Neural cell (in vitro differentiated cells): Measurements from ENCODE around the gene HEXIM2. TPM values are rescaled to one million over a fixed set of nuclear protein-coding genes. Genes with fewer than 3 reads are reported as not detected.
"Not testable (repeated sequence)": the region's sequence is repeated elsewhere in the genome, so short reads cannot be mapped to it uniquely, and the experiment has no call there.

Experiments
- H2AFZ ChIP-seq: fragments of 200-600, 300-800 bp; sonication (generic), shearing (Covaris generic); 2 replicates; pipeline ENCODE4 v1.6.0; 2014; ENCODE audit warnings: low read depth, mild to moderate bottlenecking, antibody characterized with exemption, low read length, moderate library complexity
- H3F3A ChIP-seq: fragments of 200-600 bp; shearing (Covaris generic); 2 replicates; pipeline ENCODE4 v1.6.1; 2016; ENCODE audit warnings: mild to moderate bottlenecking, moderate library complexity, mixed read lengths, antibody characterized with exemption, low read length; ENCODE audit not compliant: insufficient read depth, poor library complexity, severe bottlenecking
- H3K27ac ChIP-seq: fragments of 200-600, 300-800 bp; sonication (generic), shearing (Covaris generic); 2 replicates; pipeline ENCODE4 v1.5.1; 2014; ENCODE audit warnings: mild to moderate bottlenecking, low read length, moderate library complexity
- H3K27me3 ChIP-seq: fragments of 300-800, 200-600 bp; sonication (generic), shearing (Covaris generic); 2 replicates; pipeline ENCODE4 v1.6.0; 2014; ENCODE audit warnings: mild to moderate bottlenecking, low read depth, low read length, moderate library complexity; ENCODE audit not compliant: insufficient read depth
- H3K36me3 ChIP-seq: fragments of 300-800, 200-600 bp; sonication (generic), shearing (Covaris generic); 2 replicates; pipeline ENCODE4 v1.5.1; 2014; ENCODE audit warnings: mild to moderate bottlenecking, antibody characterized with exemption, low read length, moderate library complexity; ENCODE audit not compliant: insufficient read depth
- H3K4me2 ChIP-seq: fragments of 300-800, 200-600 bp; sonication (generic), shearing (Covaris generic); 2 replicates; pipeline ENCODE4 v1.6.0; 2014; ENCODE audit warnings: mild to moderate bottlenecking, low read length
- H3K4me3 ChIP-seq: fragments of 300-800, 200-600 bp; sonication (generic), shearing (Covaris generic); 2 replicates; pipeline ENCODE4 v1.5.1; 2014; ENCODE audit warnings: mild to moderate bottlenecking, low read length, moderate library complexity
- H3K79me2 ChIP-seq: fragments of 200-600 bp; shearing (Covaris generic); replicated peaks from 2 replicates; pipeline ENCODE4 v1.6.0; 2014; ENCODE audit warnings: mild to moderate bottlenecking, low read length, moderate library complexity; ENCODE audit not compliant: insufficient read depth
- H3K9ac ChIP-seq: fragments of 300-800, 200-600 bp; sonication (generic), shearing (Covaris generic); 2 replicates; pipeline ENCODE4 v1.6.1; 2016; ENCODE audit warnings: mild to moderate bottlenecking, low read length, mixed read lengths
- H3K9me2 ChIP-seq: fragments of 200-600 bp; shearing (Covaris generic); 2 replicates; pipeline ENCODE4 v1.6.1; 2016; ENCODE audit warnings: mild to moderate bottlenecking, low read length, mixed read lengths; ENCODE audit not compliant: insufficient read depth
- H3K9me3 ChIP-seq: fragments of 200-600, 300-800 bp; sonication (generic), shearing (Covaris generic); 2 replicates; pipeline ENCODE4 v1.6.1; 2016; ENCODE audit warnings: mild to moderate bottlenecking, mixed run types, low read length, moderate library complexity, mixed read lengths
- H4K20me1 ChIP-seq: fragments of 200-600 bp; shearing (Covaris generic); 2 replicates; pipeline ENCODE4 v1.6.1; 2016; ENCODE audit warnings: mild to moderate bottlenecking, mixed run types; ENCODE audit not compliant: insufficient read depth
- EP300 ChIP-seq: fragments of 450-650 bp; conservative IDR thresholded peaks from 2 replicates; pipeline ENCODE4 v1.6.1; 2014; ENCODE audit warnings: antibody characterized with exemption, mild to moderate bottlenecking, moderate library complexity; ENCODE audit not compliant: poor library complexity, severe bottlenecking
- EZH2 ChIP-seq: fragments of 200-600, 300-800 bp; shearing (Covaris generic), sonication (generic); IDR thresholded peaks from 2 replicates; pipeline ENCODE4 v1.6.1; 2014; ENCODE audit warnings: antibody characterized with exemption, low read length, borderline replicate concordance, mild to moderate bottlenecking; ENCODE audit not compliant: insufficient read depth, poor library complexity, severe bottlenecking
- MXI1 ChIP-seq: fragments of 450-650 bp; conservative IDR thresholded peaks from 2 replicates; pipeline ENCODE4 v1.6.1; 2014; ENCODE audit warnings: antibody characterized with exemption, mild to moderate bottlenecking; ENCODE audit not compliant: poor library complexity, severe bottlenecking
- POLR2AphosphoS5 ChIP-seq: IDR thresholded peaks from 2 replicates; pipeline ENCODE4 v1.6.1; 2012
- RAD21 ChIP-seq: fragments of 450-650 bp; conservative IDR thresholded peaks from 2 replicates; pipeline ENCODE4 v1.6.1; 2014; ENCODE audit warnings: antibody characterized with exemption, mild to moderate bottlenecking, moderate library complexity
- SMC3 ChIP-seq: fragments of 450-650 bp; conservative IDR thresholded peaks from 2 replicates; pipeline ENCODE4 v1.6.1; 2014; ENCODE audit warnings: antibody characterized with exemption, mild to moderate bottlenecking, moderate library complexity; ENCODE audit not compliant: poor library complexity
- TAF1 ChIP-seq: IDR thresholded peaks from 2 replicates; pipeline ENCODE4 v1.6.1; 2012; ENCODE audit warnings: low read depth
- polyA plus RNA-seq: library from polyadenylated mRNA; depleted of rRNA; stranded (reverse); fragments of >200 nt; gene quantifications from 2 replicates; pipeline ENCODE4 v1.2.3, GENCODE V29; 2014
- TF ChIP-seq, protein P1 (sequence below): fragments of 450-650 bp; IDR thresholded peaks from 2 replicates; pipeline ENCODE4 v1.5.1; 2014; ENCODE audit warnings: antibody characterized with exemption, mild to moderate bottlenecking, moderate library complexity; ENCODE audit not compliant: poor library complexity, severe bottlenecking
- TF ChIP-seq, protein P2 (sequence below): IDR thresholded peaks from 2 replicates; pipeline ENCODE4 v1.6.1; 2012; ENCODE audit warnings: borderline replicate concordance

Gene HEXIM2
- polyA plus RNA-seq, 1 donor from 2014 or later = 13.9 TPM

DNA sequence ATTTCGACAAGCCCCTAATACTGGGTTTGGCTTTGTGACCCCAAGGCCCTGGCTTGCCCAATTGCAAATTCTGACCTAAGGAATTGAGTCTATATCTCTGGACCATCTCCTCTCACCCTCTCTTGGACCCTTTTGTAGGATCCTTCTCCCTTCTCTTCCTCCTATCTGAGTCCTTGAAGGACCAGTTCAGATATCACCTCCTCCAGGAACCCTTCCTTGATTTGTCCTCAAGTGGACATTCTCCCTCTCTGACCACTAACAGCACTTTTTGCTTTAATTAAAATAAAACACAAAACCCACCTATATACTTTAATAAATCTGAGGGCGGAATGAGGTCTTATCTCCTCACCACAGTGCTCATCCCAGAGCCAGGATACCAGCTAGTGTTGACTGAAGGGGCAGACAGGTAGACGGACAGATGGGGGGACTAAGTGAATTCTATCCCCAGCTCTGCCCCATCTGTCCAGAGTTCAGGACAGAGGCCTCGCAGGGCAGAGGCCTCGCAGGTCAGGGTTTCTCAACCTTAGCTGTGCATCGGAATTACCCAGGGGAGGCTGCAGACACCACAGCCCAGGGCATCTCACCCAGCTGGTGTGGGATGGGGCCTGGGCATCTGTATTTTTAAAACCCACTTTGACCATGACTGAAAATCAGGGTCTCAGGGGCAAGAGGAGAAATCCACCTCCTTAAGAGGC is 38.5 kb upstream of the HEXIM2 start:
- TF ChIP-seq POLR2AphosphoS5 = no peak
- no peak for TF ChIP-seq EP300
- Histone ChIP-seq H3K79me2 (no peaks in the 10 kb centered on the region), H3K27ac (no peak overlapping the region), H3K4me3 (no peak overlapping the region), H3K9me3 (no peaks in the 10 kb centered on the region), H3K36me3 (no peaks in the 10 kb centered on the region), H3K27me3 (no peaks in the 10 kb centered on the region), H3K4me2 (no peak overlapping the region), H2AFZ (no peak overlapping the region), H3K9ac (no peak overlapping the region), H3F3A (no peaks in the 10 kb centered on the region), H4K20me1 (no peaks in the 10 kb centered on the region), H3K9me2 (no peaks in the 10 kb centered on the region)

DNA sequence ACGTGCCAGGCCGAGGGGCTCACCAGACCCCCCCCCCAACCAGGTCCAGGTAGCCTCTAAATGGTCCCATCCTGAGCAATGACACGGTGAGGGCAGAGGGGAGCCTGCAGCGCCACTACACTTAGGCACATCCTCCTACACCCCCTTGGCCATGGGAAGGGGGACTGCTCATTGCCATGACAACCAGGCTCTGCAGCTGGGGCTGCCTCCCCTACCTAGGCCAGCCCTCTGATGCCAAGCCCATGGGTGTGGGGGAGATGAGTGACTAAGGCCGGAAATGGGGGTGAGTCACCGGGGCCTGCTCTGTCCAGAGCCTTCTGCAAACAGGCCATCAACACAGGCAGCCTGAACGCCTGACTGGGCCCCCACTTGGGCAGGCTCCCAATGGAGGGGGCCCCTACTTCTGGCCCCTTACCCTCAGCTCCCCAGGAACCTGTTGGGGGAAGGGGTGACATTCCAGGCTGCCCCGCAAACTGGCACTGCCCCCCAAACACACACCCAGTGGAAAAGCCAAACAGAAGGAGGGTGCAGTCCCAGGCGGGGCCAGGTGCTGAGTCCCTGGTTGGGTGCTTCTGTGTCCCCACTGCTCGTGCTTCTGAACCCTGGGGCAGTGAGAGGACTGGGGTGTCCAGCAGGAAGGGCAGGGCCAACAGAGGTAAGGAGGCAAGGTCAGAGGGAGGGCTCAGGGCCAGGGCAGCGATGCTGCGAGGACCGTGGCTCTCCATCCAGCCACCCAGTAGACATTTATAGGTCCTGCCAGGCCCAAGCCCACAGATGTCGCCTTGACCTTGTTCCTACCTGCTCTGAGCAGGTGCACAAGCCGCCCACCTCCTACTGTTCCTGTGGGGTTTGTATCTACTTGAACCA is 37.5 kb upstream of the HEXIM2 start:
- Histone ChIP-seq H3K27me3 (no peaks in the 10 kb centered on the region), H3K4me2 (no peak overlapping the region), H3K9me3 (no peaks in the 10 kb centered on the region), H3K9me2 (no peaks in the 10 kb centered on the region), H2AFZ (no peak overlapping the region), H3K36me3 (no peaks in the 10 kb centered on the region), H4K20me1 (no peaks in the 10 kb centered on the region), H3K9ac (no peak overlapping the region), H3K4me3 (no peak overlapping the region), H3F3A (no peaks in the 10 kb centered on the region), H3K27ac (no peak overlapping the region), H3K79me2 (no peaks in the 10 kb centered on the region)
- TF ChIP-seq SMC3 (no peak), TAF1 (no peak), EP300 (no peak), EZH2 (no peak), POLR2AphosphoS5 (no peak), MXI1 (no peak), RAD21 (no peak)
- TF ChIP-seq, protein P1, sequence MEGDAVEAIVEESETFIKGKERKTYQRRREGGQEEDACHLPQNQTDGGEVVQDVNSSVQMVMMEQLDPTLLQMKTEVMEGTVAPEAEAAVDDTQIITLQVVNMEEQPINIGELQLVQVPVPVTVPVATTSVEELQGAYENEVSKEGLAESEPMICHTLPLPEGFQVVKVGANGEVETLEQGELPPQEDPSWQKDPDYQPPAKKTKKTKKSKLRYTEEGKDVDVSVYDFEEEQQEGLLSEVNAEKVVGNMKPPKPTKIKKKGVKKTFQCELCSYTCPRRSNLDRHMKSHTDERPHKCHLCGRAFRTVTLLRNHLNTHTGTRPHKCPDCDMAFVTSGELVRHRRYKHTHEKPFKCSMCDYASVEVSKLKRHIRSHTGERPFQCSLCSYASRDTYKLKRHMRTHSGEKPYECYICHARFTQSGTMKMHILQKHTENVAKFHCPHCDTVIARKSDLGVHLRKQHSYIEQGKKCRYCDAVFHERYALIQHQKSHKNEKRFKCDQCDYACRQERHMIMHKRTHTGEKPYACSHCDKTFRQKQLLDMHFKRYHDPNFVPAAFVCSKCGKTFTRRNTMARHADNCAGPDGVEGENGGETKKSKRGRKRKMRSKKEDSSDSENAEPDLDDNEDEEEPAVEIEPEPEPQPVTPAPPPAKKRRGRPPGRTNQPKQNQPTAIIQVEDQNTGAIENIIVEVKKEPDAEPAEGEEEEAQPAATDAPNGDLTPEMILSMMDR = no peak
- TF ChIP-seq, protein P2, sequence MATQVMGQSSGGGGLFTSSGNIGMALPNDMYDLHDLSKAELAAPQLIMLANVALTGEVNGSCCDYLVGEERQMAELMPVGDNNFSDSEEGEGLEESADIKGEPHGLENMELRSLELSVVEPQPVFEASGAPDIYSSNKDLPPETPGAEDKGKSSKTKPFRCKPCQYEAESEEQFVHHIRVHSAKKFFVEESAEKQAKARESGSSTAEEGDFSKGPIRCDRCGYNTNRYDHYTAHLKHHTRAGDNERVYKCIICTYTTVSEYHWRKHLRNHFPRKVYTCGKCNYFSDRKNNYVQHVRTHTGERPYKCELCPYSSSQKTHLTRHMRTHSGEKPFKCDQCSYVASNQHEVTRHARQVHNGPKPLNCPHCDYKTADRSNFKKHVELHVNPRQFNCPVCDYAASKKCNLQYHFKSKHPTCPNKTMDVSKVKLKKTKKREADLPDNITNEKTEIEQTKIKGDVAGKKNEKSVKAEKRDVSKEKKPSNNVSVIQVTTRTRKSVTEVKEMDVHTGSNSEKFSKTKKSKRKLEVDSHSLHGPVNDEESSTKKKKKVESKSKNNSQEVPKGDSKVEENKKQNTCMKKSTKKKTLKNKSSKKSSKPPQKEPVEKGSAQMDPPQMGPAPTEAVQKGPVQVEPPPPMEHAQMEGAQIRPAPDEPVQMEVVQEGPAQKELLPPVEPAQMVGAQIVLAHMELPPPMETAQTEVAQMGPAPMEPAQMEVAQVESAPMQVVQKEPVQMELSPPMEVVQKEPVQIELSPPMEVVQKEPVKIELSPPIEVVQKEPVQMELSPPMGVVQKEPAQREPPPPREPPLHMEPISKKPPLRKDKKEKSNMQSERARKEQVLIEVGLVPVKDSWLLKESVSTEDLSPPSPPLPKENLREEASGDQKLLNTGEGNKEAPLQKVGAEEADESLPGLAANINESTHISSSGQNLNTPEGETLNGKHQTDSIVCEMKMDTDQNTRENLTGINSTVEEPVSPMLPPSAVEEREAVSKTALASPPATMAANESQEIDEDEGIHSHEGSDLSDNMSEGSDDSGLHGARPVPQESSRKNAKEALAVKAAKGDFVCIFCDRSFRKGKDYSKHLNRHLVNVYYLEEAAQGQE = no peak

DNA sequence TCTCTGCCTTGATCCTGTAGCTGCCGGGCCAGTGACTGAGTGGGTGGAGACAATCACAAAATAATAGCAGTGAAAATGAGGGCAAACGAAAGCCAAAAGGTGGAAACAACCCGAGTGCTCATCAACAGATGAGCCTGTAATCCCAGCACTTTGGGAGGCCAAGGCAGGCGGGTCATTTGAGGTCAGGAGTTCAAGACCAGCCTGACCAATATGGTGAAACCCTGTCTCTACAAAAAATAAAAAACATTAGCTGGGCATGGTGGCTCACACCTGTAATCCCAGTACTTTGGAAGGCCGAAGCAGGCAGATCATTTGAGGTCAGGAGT is 36.9 kb upstream of the HEXIM2 start:
- H2AFZ ChIP-seq, H3K4me2 ChIP-seq, H4K20me1 ChIP-seq, H3F3A ChIP-seq, H3K36me3 ChIP-seq, H3K27me3 ChIP-seq, H3K4me3 ChIP-seq, H3K9ac ChIP-seq, H3K9me3 ChIP-seq, H3K9me2 ChIP-seq, H3K79me2 ChIP-seq, H3K27ac ChIP-seq: not testable (repeated sequence)
